ENCODE results near the gene GRID1.

The GRID1 gene

DNA sequence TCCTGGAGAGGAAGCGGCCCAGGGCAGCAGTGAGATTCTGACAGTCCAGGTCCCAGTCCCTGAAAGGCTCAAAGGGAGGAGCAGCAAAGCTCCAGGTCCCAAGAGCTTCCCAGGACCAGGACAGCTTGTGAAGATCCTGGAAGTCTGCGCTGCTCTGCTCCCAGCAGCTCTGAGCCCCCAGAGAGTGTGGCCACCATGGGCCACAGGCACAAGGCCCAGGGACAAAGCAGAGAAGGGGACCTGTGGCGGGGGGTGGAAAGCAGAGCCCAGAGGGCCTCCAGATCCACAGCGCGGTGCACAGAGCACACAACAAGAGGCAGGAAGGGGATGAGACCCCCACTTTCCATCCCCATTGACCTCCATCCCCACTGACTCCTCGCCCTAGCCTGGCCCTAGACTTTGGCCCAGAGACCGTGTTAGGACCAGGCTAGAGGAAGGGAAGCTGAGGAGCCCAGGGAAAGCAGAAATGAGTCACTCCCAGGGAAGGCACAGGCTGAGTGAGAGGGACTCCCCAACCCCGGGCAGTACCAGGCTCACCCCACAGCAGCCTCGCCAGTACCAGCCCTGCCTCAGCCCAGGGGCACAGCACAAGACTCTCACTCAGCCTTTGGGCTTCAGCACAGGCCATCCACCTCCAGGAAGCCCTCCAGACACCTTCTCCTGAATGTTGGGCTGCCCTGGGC lies 75.5 kb downstream of the GRID1 start:
- DNase-seq, result no peak

DNA sequence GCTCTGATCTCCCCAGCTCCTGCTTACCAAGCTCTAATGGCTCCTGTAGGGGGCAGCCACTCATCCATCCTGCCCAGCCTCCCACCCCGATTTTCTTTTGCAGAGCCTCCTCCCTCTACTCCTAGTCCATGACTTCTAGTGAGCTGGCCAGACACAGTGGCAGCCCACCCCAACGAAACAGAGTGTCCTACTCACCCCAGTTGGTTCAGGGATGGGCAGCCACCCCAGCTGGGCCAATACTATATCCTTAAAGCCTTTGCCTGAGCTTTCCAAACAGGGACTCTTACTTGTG lies 77.1 kb downstream of the GRID1 start:
- DNase-seq, result no peak

DNA sequence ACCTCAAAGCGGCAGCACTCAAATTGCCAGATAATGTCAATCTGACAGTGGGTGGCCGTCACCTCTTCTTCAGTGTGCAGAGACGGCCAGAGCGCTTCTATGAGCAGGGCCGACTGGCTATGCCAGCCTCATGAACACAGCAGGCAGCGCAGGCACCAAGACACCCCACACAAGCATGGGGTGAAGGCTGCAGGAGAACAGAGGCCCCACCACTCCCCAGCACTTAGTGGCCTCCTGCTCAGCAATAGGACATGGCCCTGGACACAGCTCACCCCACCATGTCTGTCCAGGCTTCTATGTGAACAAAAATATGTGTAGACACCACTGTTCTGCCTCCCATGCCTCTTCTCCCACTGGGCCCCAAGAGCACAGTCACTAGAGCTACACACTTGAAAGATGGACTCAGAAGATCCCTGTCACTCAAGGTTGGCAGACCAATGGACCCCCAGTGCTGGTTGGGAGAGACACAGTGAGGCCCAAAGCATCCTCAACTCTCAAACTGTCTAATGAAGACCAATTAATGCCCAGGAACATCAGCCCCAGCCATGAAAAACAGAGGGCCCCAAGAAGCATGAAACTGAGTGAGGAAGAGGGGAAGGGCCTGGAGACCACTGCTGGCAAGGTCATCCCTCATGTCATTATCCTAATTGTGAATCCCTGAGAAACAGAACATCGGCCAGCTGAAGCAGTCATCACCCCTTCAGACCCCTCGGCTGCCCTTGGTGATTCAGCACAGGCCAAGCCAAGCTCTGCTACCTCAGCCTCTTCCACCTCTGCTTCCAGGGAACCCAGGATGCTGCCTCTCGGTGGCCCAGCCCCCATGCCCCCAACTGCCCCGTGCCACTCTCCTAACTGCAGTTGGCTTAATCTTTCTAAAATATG lies 77.7 kb downstream of the GRID1 start:
- DNase-seq, result no peak

DNA sequence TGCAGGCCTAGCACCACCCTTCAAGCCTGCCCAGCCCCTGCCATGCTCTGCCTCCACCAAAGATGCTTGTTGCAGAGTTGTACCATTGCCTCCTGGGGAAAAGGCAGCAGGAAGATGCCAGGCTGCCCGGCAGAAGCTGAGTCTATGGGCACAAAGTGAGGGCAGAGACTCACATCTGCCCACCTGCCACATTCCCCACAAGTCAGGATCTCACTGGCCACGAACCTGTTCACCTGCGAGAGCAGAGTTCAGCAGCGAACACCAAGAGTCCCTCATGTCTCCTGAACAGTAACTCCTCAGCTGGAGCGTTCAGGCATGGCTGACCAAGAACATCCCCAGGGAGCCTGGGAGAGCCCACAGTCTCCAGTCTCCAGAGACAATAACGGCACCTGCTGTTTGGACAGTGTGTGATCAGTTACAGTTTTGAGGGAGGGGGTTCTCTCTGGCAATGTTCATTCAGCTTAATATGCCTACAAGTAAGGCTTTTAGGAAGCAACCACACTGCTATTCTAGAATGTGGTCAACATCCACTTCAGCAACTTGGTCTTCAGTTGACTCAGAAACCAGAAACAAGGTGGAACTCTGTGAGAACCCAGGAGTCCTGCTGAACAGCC lies 78.5 kb downstream of the GRID1 start:
- DNase-seq, result no peak

DNA sequence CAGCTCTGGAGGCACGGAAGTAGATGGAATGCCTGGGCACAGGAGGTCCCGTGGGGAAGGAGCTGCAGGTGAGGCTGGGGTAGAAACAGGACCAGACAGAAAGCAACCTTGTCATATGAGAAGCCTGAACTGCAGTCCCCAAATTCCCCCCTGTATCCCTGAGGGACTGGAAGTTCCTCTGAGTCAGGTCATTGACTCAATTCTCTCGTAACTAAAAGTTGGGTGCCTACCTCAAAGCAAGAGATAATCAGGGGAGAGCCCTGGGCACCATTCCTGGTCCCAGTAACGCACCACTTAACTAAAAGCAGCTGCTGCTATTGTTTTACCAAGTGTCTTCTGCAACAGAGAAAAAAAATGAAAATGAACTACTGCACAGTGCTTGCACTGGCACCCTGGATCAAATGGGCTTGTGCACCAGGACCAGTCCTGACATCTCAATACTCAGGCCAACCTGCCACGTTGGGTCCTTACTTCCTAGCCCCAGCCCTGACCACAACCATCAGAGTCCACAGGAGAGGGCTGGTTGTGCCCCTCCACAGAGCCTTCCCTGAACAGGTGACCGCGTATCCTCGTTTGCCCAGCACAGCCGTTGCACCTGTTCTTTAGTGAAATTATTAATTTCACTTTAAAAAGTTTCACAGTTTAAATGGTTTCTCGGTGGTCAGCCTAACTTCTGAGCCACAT lies 79.3 kb downstream of the GRID1 start:
- no peak for DNase-seq

DNA sequence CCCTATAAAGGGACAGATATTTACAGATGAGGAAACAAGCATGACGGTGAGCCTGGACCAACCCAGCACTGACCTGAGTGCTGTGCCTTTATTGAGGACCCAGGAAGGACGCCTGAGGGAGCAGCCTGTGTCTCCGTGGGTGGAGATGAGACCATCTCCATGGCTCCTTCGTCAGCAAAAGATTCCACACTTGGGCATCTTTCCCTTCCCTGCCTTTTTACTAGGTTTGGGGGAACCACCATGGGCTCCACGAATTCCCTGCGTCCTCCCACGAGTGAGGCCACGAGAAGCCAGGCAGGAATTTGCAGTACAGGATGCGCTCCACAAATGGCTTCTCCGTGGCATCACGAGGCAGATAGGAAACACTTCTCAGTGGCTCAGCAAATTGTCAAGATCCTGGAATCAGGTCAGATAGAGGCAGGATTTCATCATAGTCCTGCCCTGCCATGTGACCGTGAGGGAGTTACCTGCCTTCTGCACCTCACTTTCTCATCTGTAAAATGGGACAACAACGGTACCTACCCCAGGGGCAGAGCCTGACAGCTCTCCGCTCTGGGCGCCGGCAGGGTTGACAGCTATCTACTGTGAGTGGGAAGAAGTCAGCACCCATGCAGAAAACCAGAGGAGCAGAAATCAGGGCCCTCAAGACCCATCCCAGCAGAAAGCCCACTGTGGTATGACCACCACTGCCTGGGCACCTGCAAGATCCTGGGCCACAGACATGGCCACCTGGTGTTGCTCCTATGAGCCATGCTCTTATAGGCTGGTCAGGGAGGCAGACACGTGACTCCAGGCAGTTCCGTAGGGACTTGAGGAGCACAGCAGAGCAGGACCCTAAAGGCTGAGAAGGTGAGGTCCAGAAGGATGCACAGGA lies 80.1 kb downstream of the GRID1 start:
- DNase-seq, result no peak

DNA sequence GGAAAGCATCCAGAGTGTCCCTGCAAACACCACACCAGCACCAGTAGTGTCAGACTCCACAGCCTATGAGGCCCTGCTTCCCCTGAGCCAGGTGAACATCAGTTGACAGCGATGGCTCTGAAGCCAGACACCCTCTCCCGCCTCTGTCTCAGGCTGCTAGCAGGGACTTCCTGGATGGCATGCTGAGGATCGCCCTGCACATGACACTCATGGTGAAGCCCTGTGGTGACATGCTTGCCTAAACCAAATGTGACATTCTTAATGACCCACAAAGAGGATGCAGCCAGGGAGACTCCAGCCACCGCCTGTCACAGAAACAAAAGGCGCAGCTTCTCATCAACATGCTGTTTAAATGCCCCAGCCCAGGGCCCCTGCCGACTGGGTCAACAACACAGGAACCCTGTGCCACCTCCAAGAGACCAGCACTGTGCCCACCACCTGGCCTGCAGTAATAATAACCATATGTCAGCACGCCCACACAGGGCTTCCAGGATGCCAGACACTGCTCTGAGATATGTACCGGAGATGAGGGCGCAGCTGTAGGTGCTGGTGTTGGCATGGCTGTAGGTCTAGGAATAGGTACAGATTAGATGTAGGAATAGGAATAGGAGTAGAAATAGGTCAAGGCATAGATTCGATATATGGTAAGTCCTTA lies 81.3 kb downstream of the GRID1 start:
- DNase-seq, result no peak

DNA sequence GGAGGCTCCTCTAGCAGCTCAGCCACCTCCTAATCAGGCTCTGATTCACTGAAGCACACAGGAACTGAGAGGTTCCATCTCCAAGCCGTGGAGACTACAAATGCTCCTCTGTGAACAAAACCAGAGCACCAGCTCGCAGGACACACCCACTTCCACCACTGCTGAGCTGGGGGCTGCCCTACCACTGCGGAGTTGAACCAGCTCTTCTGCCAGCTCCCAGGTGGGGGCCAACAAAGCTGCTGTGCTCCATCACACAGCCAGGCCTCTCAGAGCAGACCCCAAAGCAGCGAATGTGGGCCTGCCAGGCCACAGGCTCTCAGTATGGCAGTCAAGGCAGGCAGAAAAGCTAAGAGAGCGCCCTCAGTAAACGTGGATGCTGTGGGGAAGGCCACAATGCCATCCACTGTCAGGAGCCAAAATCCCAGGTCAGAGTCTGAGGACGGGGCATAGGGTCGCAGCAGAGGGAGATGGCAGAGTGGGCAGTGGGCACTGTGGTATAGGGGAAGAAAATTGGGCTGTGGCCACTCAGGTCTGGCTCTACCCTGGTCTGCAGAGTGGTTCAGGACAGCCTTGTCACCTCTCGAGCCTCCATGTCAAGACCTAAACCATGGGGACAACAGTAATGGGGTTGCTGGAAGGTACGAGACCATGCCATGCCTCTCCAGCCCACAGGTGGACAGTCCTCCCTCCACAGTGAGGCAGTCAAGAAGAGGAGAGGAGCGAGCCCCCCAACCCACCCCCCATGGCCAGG lies 82.1 kb downstream of the GRID1 start:
- DNase-seq, result no peak

DNA sequence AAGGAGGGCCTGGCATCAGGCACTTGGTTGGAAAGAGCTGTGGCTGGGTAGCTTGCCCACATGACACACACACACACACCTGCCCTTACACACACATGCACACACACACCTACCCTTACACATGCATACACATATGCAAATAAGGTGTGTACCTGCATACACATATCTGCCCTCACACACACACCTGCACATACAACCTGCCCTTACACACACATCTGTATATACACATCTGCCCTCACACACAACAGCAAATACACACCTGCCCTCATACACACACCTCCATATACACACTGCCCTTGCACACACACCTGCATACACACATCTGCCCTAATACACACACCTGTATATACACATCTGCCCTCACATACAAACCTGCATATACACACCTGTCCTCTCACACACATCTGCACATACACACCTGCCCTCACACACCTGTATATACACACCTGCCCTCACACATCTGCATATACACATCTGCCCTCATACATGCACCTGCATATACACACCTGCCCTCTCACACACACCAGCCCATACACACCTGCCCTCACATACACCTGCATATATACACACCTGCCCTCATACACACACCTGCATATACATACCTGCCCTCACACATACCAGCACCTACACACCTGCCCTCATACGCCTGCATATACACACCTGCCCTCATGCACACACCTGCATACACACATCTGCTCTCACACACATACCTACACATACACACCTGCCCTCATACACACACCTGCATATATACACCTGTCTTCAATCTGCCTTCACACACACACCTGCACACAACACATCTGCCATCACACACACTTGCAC lies 82.9 kb downstream of the GRID1 start:
- no peak for DNase-seq

DNA sequence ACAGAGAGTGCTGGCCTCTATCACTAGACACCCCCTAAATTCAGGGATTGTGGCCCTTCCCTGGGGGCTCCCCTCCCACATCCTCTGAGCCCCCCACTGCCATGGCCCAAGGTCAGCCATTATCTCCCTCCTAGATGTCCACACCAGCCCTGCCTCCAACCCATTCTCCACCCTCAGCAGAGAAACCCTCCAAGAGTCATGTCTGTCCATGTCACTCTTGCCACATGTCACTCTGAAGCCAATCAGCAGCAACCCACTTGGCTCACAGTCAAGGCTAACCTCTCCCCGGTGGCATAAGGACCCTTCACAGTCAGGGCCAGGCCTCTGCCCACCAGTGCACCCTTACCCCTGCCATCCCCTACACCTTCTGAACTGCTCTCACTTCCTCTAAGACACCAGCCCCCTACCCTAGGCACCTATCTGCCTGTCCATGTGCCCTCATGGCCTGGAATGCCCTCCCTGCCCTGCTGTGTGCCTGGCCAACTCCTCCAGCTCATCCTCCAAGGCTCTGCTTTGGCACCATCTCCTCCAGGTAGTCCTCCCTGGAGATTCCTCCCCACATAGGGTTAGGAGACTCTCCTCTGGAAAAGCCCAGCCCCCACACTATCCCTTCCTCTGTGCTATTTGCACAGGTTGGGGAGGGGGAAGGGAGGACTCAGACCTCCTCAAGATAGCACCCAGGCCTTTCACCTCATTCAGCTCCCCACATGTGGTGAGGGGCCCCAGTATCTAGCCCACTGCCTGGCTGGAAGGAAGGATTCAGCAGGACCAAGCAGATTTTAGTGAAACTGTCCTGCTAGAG lies 83.7 kb downstream of the GRID1 start:
- DNase-seq, result no peak

DNA sequence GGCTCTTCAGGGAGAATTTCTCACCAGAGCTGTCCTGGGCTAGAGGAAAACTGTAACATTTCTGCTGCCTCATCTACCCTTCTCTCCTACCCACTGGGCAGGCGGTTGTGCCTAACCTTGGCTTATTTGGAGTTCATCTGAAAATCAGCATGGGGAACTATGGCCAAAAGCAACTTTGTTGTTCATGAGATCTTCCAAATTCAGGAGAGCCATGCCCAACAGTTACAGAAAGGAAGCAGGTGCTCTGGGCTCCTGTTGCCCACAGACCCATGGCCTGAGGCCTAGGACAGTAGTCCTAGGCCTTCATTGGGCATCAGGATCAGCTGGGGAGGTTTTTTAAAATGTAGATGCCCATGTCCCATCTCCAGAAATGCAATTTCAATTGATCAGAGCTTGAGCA lies 85.2 kb downstream of the GRID1 start:
- no peak for DNase-seq

DNA sequence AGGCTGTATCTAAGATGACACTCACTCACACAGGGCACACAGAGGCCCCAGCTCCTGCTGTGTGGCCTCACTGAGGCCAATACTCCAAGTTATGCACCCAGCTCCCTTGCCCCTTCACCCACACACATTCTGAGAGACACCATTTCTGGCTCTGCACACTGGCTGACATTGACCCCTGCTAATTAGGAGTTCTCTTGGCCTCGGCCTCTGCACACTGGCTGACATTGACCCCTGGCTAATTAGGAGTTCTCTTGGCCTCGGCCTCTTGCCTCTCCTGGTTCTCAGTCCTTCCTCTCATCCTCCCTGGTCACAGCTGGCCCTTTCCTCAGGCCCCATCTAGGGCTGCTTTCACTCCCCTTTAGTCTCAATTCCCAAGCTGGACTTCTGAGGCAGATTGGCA lies 97.3 kb downstream of the GRID1 start:
- DNase-seq, result no peak

DNA sequence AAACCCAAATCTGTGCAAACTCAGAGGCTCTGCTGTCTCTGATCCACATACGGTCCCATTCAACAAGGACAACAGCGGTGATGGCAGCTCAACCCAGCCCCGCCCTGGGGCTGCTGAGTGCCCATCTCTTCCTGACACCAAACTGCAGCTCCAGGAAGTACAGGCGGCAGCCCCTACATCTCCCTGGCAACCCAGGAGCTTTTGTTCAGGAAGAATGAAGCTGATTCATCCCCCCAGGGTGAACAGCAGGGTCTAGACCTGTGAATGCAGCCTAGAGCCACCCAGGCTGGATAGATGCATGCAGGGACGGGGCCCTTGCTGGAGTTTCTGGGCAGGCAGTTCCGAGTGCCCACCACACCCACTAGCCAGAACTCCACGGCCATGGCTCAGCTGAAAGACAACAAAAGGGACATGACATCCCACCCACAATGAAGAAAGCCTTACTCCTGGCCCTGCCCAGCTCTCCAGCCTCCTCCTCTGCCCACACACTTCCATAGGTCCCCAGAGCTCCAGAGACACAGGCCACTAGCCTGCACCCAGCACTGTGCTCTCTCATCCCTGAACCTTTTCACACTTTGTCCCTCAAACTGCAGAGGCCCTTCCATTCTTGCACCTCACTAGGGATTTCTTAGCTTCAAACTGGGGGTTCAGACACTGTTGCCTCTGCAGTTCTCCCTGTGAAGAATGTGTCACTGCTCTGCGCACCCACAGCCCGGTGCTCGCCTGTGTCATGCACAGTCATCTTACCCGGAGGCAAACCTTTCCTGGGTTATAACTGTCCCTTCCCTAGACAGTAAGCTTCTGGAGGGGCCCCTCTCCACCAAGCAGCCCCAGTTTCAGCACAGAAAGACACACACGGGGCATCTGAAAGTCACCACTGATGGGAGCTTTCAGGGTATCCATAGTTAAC lies 99.1 kb downstream of the GRID1 start:
- no peak for DNase-seq

DNA sequence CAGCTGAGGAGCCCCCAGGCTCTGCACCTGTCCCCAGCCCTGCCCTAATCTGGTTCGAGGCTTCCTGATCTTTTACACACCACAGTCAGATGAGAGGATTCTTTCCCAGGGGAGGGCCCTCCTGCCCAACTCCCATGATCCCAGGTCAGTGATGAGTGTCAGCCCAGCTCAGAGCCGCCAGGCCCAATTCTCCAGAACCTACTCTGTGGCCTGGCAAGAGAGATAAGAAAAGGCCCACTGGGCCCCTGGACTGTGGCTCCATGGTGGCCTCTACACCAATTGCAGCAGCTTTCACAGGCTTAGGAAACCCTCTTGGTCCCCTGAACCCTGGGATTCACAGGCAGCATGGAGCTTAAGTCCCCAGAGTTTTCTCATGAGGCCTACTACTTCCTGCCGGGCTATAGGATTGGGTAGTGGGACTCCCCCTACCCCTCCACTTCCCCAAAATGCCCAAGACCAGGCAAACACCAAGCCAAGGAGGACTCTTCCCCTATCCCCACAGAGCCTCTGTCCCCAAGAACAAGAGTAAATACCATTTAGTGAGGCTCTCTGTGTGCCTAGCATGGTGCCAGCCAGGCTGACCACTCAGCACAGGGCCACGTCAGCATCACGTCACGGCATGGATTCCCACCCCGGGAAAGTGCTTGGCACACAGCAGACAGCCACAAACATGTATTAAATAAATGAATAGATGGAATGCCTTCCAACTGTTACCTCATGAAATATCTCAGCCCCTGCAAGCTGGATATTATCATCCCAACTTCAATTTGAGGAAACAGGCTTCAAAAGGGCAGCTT lies 100.0 kb downstream of the GRID1 start:
- no peak for DNase-seq

DNA sequence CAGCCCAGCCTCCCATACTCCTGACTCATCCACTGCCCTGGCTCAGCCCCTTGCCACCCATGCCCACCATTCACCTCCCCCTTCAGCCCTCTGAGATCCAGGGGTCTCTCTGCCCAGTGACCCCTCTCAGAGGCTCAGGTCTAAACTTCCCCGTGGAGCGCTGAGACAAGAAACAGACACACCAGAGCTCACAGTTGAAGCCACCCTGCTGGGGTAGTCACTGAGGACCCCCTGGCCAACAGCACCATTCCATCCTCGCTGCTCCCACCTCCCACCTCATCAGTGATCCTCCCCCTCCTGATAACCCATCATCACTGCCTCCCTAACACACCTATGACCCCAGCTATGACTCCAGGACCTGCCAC lies 100.7 kb downstream of the GRID1 start:
- DNase-seq, result no peak

DNA sequence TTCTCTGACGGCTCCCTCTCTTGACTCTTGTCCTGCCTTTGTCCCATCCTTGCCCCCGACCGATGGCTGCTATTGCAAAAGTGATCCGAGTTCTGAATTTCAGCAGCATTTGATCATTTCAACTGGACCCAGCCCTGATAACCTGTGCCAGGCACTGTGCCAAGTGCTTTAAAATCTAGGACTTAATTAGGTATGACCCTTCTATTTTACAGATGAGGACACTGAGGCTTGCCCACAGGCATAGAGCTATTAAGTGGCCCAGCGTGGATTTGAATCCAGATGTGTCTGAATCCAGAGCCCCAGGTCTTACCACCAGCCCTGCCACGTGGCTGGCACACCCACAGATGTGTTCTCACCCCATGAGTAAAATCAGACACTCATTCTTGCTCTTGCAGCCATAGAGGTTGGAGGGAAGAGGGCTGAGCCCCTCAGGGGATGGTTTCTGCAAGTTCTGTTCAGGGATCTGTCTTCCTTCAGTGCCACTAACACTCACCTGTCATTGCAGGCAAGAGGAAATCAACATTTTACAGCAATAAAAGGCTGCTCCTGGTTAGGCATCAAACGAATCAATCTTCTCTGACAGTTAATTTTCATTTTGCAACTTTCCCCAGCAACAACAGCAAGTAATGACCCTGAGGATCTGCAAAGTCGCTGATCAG lies 101.2 kb downstream of the GRID1 start:
- DNase-seq, result no peak

All from kidney glomerular epithelial cell (primary cell).